Activated CD8-positive, alpha-beta T cell treated with anti-CD3 and anti-CD28 coated beads for 36 hours (primary cell): ENCODE results near the gene KCNJ13. TPM values are rescaled to one million over a fixed set of nuclear protein-coding genes. Genes with fewer than 3 reads are reported as not detected.
A peak's percentile ranks its signal among the peaks of the same experiment; 100 is the strongest.

ENCODE experiments used
- ATAC-seq: fragments of 200-7000 bp; cut with Tn5 transposase; one replicate; pipeline ENCODE4 v1.10.0; 2021; ENCODE audit warnings: mild to moderate bottlenecking, moderate library complexity
- CTCF ChIA-PET: fragments of 350-600 bp; sonication (Branson Sonifier 250); formaldehyde crosslinking; loops from one replicate; lab custom pipeline; 2021; ENCODE audit warnings: antibody characterized with exemption; lab: Charles Lee
- POLR2A ChIA-PET: fragments of 350-600 bp; sonication (Branson Sonifier 250); formaldehyde crosslinking; loops from one replicate; lab custom pipeline; 2021; ENCODE audit warnings: antibody characterized with exemption; lab: Charles Lee
- DNase-seq: peaks from one replicate; pipeline ENCODE4 v3.0.0-alpha.2; 2020
- H3K27ac Mint-ChIP-seq: one replicate; pipeline ENCODE4 v1.8.0; 2021; ENCODE audit warnings: mild to moderate bottlenecking, mixed read lengths
- H3K27me3 Mint-ChIP-seq: one replicate; pipeline ENCODE4 v1.8.0; 2021; ENCODE audit warnings: mixed read lengths
- H3K36me3 Mint-ChIP-seq: one replicate; pipeline ENCODE4 v1.8.0; 2021; ENCODE audit warnings: low read depth, mixed read lengths
- H3K4me1 Mint-ChIP-seq: one replicate; pipeline ENCODE4 v1.8.0; 2021; ENCODE audit warnings: low read depth, mixed read lengths
- H3K4me3 Mint-ChIP-seq: one replicate; pipeline ENCODE4 v1.8.0; 2021; ENCODE audit warnings: mild to moderate bottlenecking, moderate library complexity, mixed read lengths
- H3K9me3 Mint-ChIP-seq: one replicate; pipeline ENCODE4 v1.8.0; 2021; ENCODE audit warnings: mixed read lengths
- CTCF ChIP-seq: fragments of 200-600 bp; IDR thresholded peaks from one replicate; pipeline ENCODE4 v1.8.0; 2022; ENCODE audit warnings: antibody characterized with exemption, mild to moderate bottlenecking
- intact Hi-C: fragments of 100-400 bp; cut with micrococcal nuclease; formaldehyde crosslinking; loops from one replicate; pipeline ENCODE4 v1.10.0; 2022
- total RNA-seq, 2 experiments: library from RNA; stranded (reverse); gene quantifications; one replicate each; pipeline ENCODE4 v1.2.3, GENCODE V29; 2021

KCNJ13 gene
- total RNA-seq, 2 experiments from 2014 or later = not detected

- Mint-ChIP-seq H3K27ac (no peak overlapping the region), H3K36me3 (peaks cover 25% of the 10 kb centered on the region), H3K4me3 (no peak overlapping the region), H3K9me3 (no peaks in the 10 kb centered on the region), H3K27me3 (no peaks in the 10 kb centered on the region), H3K4me1 (peaks cover 13% of the 10 kb centered on the region)
- intact Hi-C loops = no loop called here
- ChIA-PET CTCF (interaction anchor here (1.2 kb wide), 1 partner anchor 55 kb away, joined by 3 read pairs; no protein-coding TSS in a partner anchor), POLR2A (no interaction called here)
- TF ChIP-seq CTCF = peak; percentile 67
- DNase-seq (peak; percentile 47), ATAC-seq (peak; percentile 51)
Measured at GRCh38 chr2:232761301-232761907, 15.0 kb downstream of the KCNJ13 start.

GRCh38 chr2:232757905-232758304 is 18.5 kb downstream of the KCNJ13 start:
- no peak overlapping the region for H3K4me3 Mint-ChIP-seq
- POLR2A ChIA-PET = interaction anchor here (0.7 to 1.4 kb wide), 3 partner anchors 10 to 76 kb away, joined by 3 to 4 read pairs (median 3); no protein-coding TSS in a partner anchor
- H3K36me3 Mint-ChIP-seq = peaks cover 24% of the 10 kb centered on the region

GRCh38 chr2:232750135-232750671 is 26.2 kb downstream of the KCNJ13 start:
- Mint-ChIP-seq H3K27ac (no peak overlapping the region), H3K4me3 (no peak overlapping the region), H3K4me1 (peaks cover 10% of the 10 kb centered on the region), H3K27me3 (no peaks in the 10 kb centered on the region), H3K9me3 (no peaks in the 10 kb centered on the region), H3K36me3 (peaks cover 27% of the 10 kb centered on the region)
- ChIA-PET POLR2A (interaction anchor here (0.6 kb wide), 1 partner anchor 143 kb away, joined by 3 read pairs; no protein-coding TSS in a partner anchor), CTCF (interaction anchor here (2.4 kb wide), 1 partner anchor 10 kb away, joined by 8 read pairs; no protein-coding TSS in a partner anchor)
- ATAC-seq (no peak), DNase-seq (no peak)
- TF ChIP-seq CTCF = no peak
- intact Hi-C loops = no loop called here

More at GRCh38 chr2:232757905-232758304, 18.5 kb downstream of the KCNJ13 start:
- no peaks in the 10 kb centered on the region for H3K27me3 Mint-ChIP-seq
- no peaks in the 10 kb centered on the region for H3K9me3 Mint-ChIP-seq
- peaks cover 14% of the 10 kb centered on the region for H3K4me1 Mint-ChIP-seq
- ATAC-seq (no peak), DNase-seq (no peak)
- no peak for TF ChIP-seq CTCF
- CTCF ChIA-PET = no interaction called here
- H3K27ac Mint-ChIP-seq = no peak overlapping the region
- intact Hi-C loops = no loop called here

- H3K9me3 Mint-ChIP-seq = no peaks in the 10 kb centered on the region
- DNase-seq (no peak), ATAC-seq (no peak)
- CTCF ChIA-PET = interaction anchor here (0.9 to 2.4 kb wide), 2 partner anchors 9 to 11 kb away, joined by 3 to 8 read pairs; no protein-coding TSS in a partner anchor
- intact Hi-C loops = no loop called here
- H3K4me1 Mint-ChIP-seq = peaks cover 16% of the 10 kb centered on the region
- H3K27me3 Mint-ChIP-seq = no peaks in the 10 kb centered on the region
- TF ChIP-seq CTCF = no peak
- POLR2A ChIA-PET = interaction anchor here (0.6 kb wide), 1 partner anchor 501 kb away, joined by 3 read pairs; no protein-coding TSS in a partner anchor
- H3K4me3 Mint-ChIP-seq = no peak overlapping the region
- H3K36me3 Mint-ChIP-seq = peaks cover 27% of the 10 kb centered on the region
- no peak overlapping the region for H3K27ac Mint-ChIP-seq
Measured at GRCh38 chr2:232749331-232749730, 27.0 kb downstream of the KCNJ13 start.

GRCh38 chr2:232748038-232748437 is 28.3 kb downstream of the KCNJ13 start:
- peak; percentile 20 for ATAC-seq

More at GRCh38 chr2:232748038-232748437, 28.3 kb downstream of the KCNJ13 start:
- Mint-ChIP-seq H3K4me3 (no peak overlapping the region), H3K27me3 (no peaks in the 10 kb centered on the region), H3K27ac (no peak overlapping the region), H3K9me3 (no peaks in the 10 kb centered on the region), H3K36me3 (peaks cover 21% of the 10 kb centered on the region), H3K4me1 (peaks cover 19% of the 10 kb centered on the region)
- POLR2A ChIA-PET = no interaction called here
- CTCF ChIA-PET = interaction anchor here (0.7 kb wide), 1 partner anchor 1190 kb away, joined by 3 read pairs; no protein-coding TSS in a partner anchor
- intact Hi-C loops = no loop called here
- DNase-seq = no peak
- no peak for TF ChIP-seq CTCF
